OCI-LY7 (cell line): ENCODE data around the gene TEX2.

Experiments used
- EZH2phosphoT487 ChIP-seq: fragments of 200-600 bp; sonication (generic); IDR thresholded peaks from 2 replicates; pipeline ENCODE4 v1.6.1; 2018; ENCODE audit warnings: low read depth, borderline replicate concordance, mild to moderate bottlenecking, mixed run types, antibody characterized with exemption, low read length, moderate library complexity, mixed read lengths
- TF ChIP-seq, protein P1 (sequence below): fragments of 200-600 bp; sonication (generic); conservative IDR thresholded peaks from 2 replicates; pipeline ENCODE4 v1.5.1; 2014; ENCODE audit warnings: mild to moderate bottlenecking, antibody characterized with exemption, low read length, moderate library complexity, mixed read lengths

- TF ChIP-seq, protein P1, sequence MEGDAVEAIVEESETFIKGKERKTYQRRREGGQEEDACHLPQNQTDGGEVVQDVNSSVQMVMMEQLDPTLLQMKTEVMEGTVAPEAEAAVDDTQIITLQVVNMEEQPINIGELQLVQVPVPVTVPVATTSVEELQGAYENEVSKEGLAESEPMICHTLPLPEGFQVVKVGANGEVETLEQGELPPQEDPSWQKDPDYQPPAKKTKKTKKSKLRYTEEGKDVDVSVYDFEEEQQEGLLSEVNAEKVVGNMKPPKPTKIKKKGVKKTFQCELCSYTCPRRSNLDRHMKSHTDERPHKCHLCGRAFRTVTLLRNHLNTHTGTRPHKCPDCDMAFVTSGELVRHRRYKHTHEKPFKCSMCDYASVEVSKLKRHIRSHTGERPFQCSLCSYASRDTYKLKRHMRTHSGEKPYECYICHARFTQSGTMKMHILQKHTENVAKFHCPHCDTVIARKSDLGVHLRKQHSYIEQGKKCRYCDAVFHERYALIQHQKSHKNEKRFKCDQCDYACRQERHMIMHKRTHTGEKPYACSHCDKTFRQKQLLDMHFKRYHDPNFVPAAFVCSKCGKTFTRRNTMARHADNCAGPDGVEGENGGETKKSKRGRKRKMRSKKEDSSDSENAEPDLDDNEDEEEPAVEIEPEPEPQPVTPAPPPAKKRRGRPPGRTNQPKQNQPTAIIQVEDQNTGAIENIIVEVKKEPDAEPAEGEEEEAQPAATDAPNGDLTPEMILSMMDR: no peak
- no peak for TF ChIP-seq EZH2phosphoT487
Observed at GRCh38 chr17:64187093-64187895, 75.8 kb downstream of the TEX2 start.
